HCT116 (cell line): ENCODE measurements around the gene XRCC3. TPM values are rescaled to one million over a fixed set of nuclear protein-coding genes. Genes with fewer than 3 reads are reported as not detected.

Source experiments
- ATAC-seq: fragments of 200-7000 bp; cut with Tn5 transposase; 2 replicates; pipeline ENCODE4 v1.9.1; 2020; ENCODE audit warnings: mild to moderate bottlenecking, moderate library complexity
- BruUV-seq: library from RNA; stranded (reverse); fragments of 400-500 nt; replicated peaks from 2 replicates; lab custom pipeline; 2021; lab: Mats Ljungman, UMichigan
- CTCF ChIA-PET: fragments of 300-600 bp; sonication (Branson Sonifier 250); formaldehyde crosslinking; loops from one replicate; lab custom pipeline; 2021; ENCODE audit warnings: antibody characterized with exemption; lab: Charles Lee
- POLR2A ChIA-PET: fragments of 300-600, 350-600 bp; sonication (Branson Sonifier 250); formaldehyde crosslinking; loops from one replicate; lab custom pipeline; 2021; ENCODE audit warnings: antibody characterized with exemption; lab: Charles Lee
- RAD21 ChIA-PET, 2 experiments: fragments of 300-600 bp; sonication (Branson Sonifier 250); formaldehyde crosslinking; loops; one replicate each; lab custom pipeline; 2023; ENCODE audit warnings: low total read pairs in 2 of 2; ENCODE audit not compliant: uncharacterized antibody in 2 of 2, unreplicated experiment in 2 of 2, low non-redundant PET in 1 of 2; lab: Charles Lee
- DNase-seq: peaks from one replicate; pipeline ENCODE4 v3.0.0-alpha.2; 2010; ENCODE audit warnings: low read depth, low spot score
- H2AFZ ChIP-seq: fragments of 200-600 bp; shearing (Covaris generic), sonication (generic); 2 replicates; pipeline ENCODE4 v1.6.1; 2017; ENCODE audit warnings: low read depth, mixed run types, mixed read lengths, antibody characterized with exemption, low read length; ENCODE audit not compliant: poor library complexity, severe bottlenecking
- H3K27ac ChIP-seq: 2 replicates; pipeline ENCODE4 v1.5.1; 2012; ENCODE audit warnings: low read depth, low read length
- H3K27me3 ChIP-seq: fragments of 200-600 bp; sonication (generic); 2 replicates; pipeline ENCODE4 v1.6.1; 2016; ENCODE audit warnings: mixed run types, low read length, mixed read lengths; ENCODE audit not compliant: insufficient read depth
- H3K36me3 ChIP-seq, 2 experiments: fragments of 200-500 bp in 1 of 2; fragments of 200-600 bp in 1 of 2; sonication (Bioruptor generic) in 1 of 2; sonication (generic) in 1 of 2; 2 replicates each; pipeline versions ENCODE4 v1.5.1 to v1.6.1; 2014 to 2016; ENCODE audit warnings: low read length in 2 of 2, inconsistent platforms in 1 of 2, mixed read lengths in 1 of 2, mixed run types in 1 of 2; ENCODE audit not compliant: insufficient read depth in 2 of 2, control insufficient read depth in 1 of 2
- H3K4me1 ChIP-seq, 2 experiments: fragments of 200-600 bp in 1 of 2; sonication (generic) in 1 of 2; 2 replicates each; pipeline versions ENCODE4 v1.5.1 to v1.6.1; 2012 to 2017; ENCODE audit warnings: low read length in 2 of 2, inconsistent platforms in 1 of 2, mild to moderate bottlenecking in 1 of 2, mixed read lengths in 1 of 2, mixed run types in 1 of 2, moderate library complexity in 1 of 2; ENCODE audit not compliant: insufficient read depth in 2 of 2, control insufficient read depth in 1 of 2
- H3K4me2 ChIP-seq: fragments of 200-600 bp; sonication (generic); 2 replicates; pipeline ENCODE4 v1.6.1; 2017; ENCODE audit warnings: mixed run types, low read length, mixed read lengths
- H3K4me3 ChIP-seq, 2 experiments: fragments of 200-600 bp in 1 of 2; sonication (generic) in 1 of 2; replicated peaks in 1 of 2; 2 replicates each; pipeline ENCODE4 v1.5.1; 2011 to 2016; ENCODE audit warnings: low read length in 2 of 2, control low read depth in 1 of 2, low read depth in 1 of 2, mild to moderate bottlenecking in 1 of 2, mixed read lengths in 1 of 2, mixed run types in 1 of 2
- H3K79me2 ChIP-seq: fragments of 200-600 bp; sonication (generic); 2 replicates; pipeline ENCODE4 v1.6.1; 2017; ENCODE audit warnings: mild to moderate bottlenecking, mixed run types, low read length, moderate library complexity, mixed read lengths; ENCODE audit not compliant: insufficient read depth
- H3K9ac ChIP-seq: fragments of 200-600 bp; sonication (generic); 2 replicates; pipeline ENCODE4 v1.6.1; 2016; ENCODE audit warnings: low read length, mixed read lengths
- H3K9me2 ChIP-seq: fragments of 200-600 bp; sonication (generic), shearing (Covaris generic); 2 replicates; pipeline ENCODE4 v1.6.1; 2017; ENCODE audit warnings: mixed run types, mild to moderate bottlenecking, moderate library complexity; ENCODE audit not compliant: insufficient read depth
- H3K9me3 ChIP-seq, 2 experiments: fragments of 200-500 bp in 1 of 2; fragments of 200-600 bp in 1 of 2; sonication (Bioruptor generic) in 1 of 2; sonication (generic) in 1 of 2; 2 replicates each; pipeline ENCODE4 v1.6.1; 2014 to 2017; ENCODE audit warnings: low read length in 2 of 2, mixed read lengths in 2 of 2, inconsistent platforms in 1 of 2, low read depth in 1 of 2, mild to moderate bottlenecking in 1 of 2, mixed run types in 1 of 2, moderate library complexity in 1 of 2; ENCODE audit not compliant: control insufficient read depth in 1 of 2, insufficient read depth in 1 of 2
- H4K20me1 ChIP-seq: fragments of 200-600 bp; sonication (generic), shearing (Covaris generic); 2 replicates; pipeline ENCODE4 v1.6.1; 2017; ENCODE audit warnings: mixed run types, mild to moderate bottlenecking, moderate library complexity; ENCODE audit not compliant: insufficient read depth
- CEBPB ChIP-seq: IDR thresholded peaks from 2 replicates; pipeline ENCODE4 v1.6.1; 2012; ENCODE audit warnings: low read depth
- CTCF ChIP-seq, 3 experiments: fragments of 200-600 bp in 1 of 3; sonication (generic) in 1 of 3; IDR thresholded peaks in 2 of 3; conservative IDR thresholded peaks in 1 of 3; 2 replicates each; pipeline ENCODE4 v1.5.1; 2012 to 2017; ENCODE audit warnings: low read depth in 2 of 3, low read length in 2 of 3, antibody characterized with exemption in 1 of 3, borderline replicate concordance in 1 of 3, control low read depth in 1 of 3, mild to moderate bottlenecking in 1 of 3, mixed read lengths in 1 of 3, mixed run types in 1 of 3, moderate library complexity in 1 of 3; ENCODE audit not compliant: insufficient read depth in 1 of 3
- ELF1 ChIP-seq: IDR thresholded peaks from 2 replicates; pipeline ENCODE4 v1.6.1; 2012; ENCODE audit warnings: low read depth, borderline replicate concordance
- EZH2 ChIP-seq: fragments of 200-600 bp; sonication (generic); IDR thresholded peaks from 2 replicates; pipeline ENCODE4 v1.6.1; 2017; ENCODE audit warnings: antibody characterized with exemption, mixed run types
- JUND ChIP-seq: IDR thresholded peaks from 2 replicates; pipeline ENCODE4 v1.6.1; 2012
- MAX ChIP-seq: IDR thresholded peaks from 2 replicates; pipeline ENCODE4 v1.6.1; 2012
- POLR2A ChIP-seq: IDR thresholded peaks from 2 replicates; pipeline ENCODE4 v1.7.0; 2011; ENCODE audit warnings: borderline replicate concordance; ENCODE audit not compliant: insufficient read depth, insufficient read length; ENCODE audit errors: extremely low read depth
- POLR2AphosphoS5 ChIP-seq: IDR thresholded peaks from 2 replicates; pipeline ENCODE4 v1.6.1; 2011; ENCODE audit warnings: mild to moderate bottlenecking, low read depth, low read length, moderate library complexity
- RAD21 ChIP-seq: IDR thresholded peaks from 2 replicates; pipeline ENCODE4 v1.6.1; 2012; ENCODE audit warnings: low read depth, mild to moderate bottlenecking
- REST ChIP-seq: IDR thresholded peaks from 2 replicates; pipeline ENCODE4 v1.6.1; 2012; ENCODE audit warnings: low read depth
- SIN3A ChIP-seq: IDR thresholded peaks from 2 replicates; pipeline ENCODE4 v1.6.1; 2012; ENCODE audit warnings: low read depth
- SP1 ChIP-seq: IDR thresholded peaks from 2 replicates; pipeline ENCODE4 v1.6.1; 2012; ENCODE audit warnings: low read depth
- SRF ChIP-seq: IDR thresholded peaks from 2 replicates; pipeline ENCODE4 v1.6.1; 2012; ENCODE audit warnings: low read depth
- TCF7L2 ChIP-seq: IDR thresholded peaks from 2 replicates; pipeline ENCODE4 v1.7.0; 2011; ENCODE audit warnings: borderline replicate concordance, inconsistent platforms; ENCODE audit not compliant: insufficient read depth, insufficient read length; ENCODE audit errors: extremely low read depth
- YY1 ChIP-seq: IDR thresholded peaks from 2 replicates; pipeline ENCODE4 v1.6.1; 2011; ENCODE audit warnings: low read length, low read depth, moderate library complexity, mild to moderate bottlenecking; ENCODE audit not compliant: insufficient replicate concordance; ENCODE audit errors: extremely low read depth
- ZBTB33 ChIP-seq: IDR thresholded peaks from 2 replicates; pipeline ENCODE4 v1.6.1; 2011; ENCODE audit warnings: mild to moderate bottlenecking, low read length, moderate library complexity; ENCODE audit not compliant: insufficient replicate concordance; ENCODE audit errors: extremely low read depth
- ZFX ChIP-seq: fragments of 450-650 bp; IDR thresholded peaks from 2 replicates; pipeline ENCODE4 v1.6.1; 2017
- ZNF274 ChIP-seq: fragments of 200-500 bp; sonication (Bioruptor generic); IDR thresholded peaks from 2 replicates; pipeline ENCODE4 v1.6.1; 2014; ENCODE audit warnings: mild to moderate bottlenecking, low read depth, low read length, inconsistent platforms
- intact Hi-C: fragments of 100-400 bp; cut with micrococcal nuclease; formaldehyde crosslinking; loops from 2 replicates; pipeline ENCODE4 v1.10.0; 2022
- total RNA-seq: library from RNA; stranded (reverse); gene quantifications from one replicate; pipeline ENCODE4 v1.2.1, GENCODE V29; 2021; ENCODE audit not compliant: unreplicated experiment

Gene XRCC3
- total RNA-seq, 1 experiment from 2014 or later, result 48.7 TPM

- TF ChIP-seq ZBTB33 (no peak), CEBPB (no peak), MAX (no peak), POLR2AphosphoS5 (no peak), REST (no peak), YY1 (no peak), POLR2A (no peak), ZFX (no peak), JUND (no peak), SP1 (no peak), ELF1 (no peak), TCF7L2 (no peak), SRF (no peak), CTCF (IDR thresholded peaks at IDR 0.05 in 2 of 3, conservative IDR thresholded peaks at IDR 0.05 in 1 of 3; ENCODE audit: borderline replicate concordance in 1 of 3, insufficient read depth in 1 of 3, low read depth in 2 of 3, low read length in 2 of 3) (no peak), EZH2 (no peak), RAD21 (no peak), SIN3A (no peak), ZNF274 (no peak)
- TF ChIP-seq, all 23 proteins: peak for 0
- Histone ChIP-seq H3K27me3 (no peaks in the 10 kb centered on the region), H4K20me1 (no peaks in the 10 kb centered on the region), H3K9me3 (no peaks in the 10 kb centered on the region), H3K4me1 (peaks cover 15 to 23% of the 10 kb centered on the region in 2 experiments), H3K9ac (no peak overlapping the region), H3K4me2 (no peak overlapping the region), H3K79me2 (peaks cover 31% of the 10 kb centered on the region), H2AFZ (no peak overlapping the region), H3K9me2 (no peaks in the 10 kb centered on the region), H3K4me3 (no peak overlapping the region), H3K36me3 (peaks cover 0 to 9% of the 10 kb centered on the region in 2 experiments; a peak in 2 of 4 replicates), H3K27ac (no peak overlapping the region)
- no peak for DNase-seq
- CTCF ChIA-PET, result no interaction called here
- RAD21 ChIA-PET, result no interaction called here
- ATAC-seq, result no peak
- POLR2A ChIA-PET, result no interaction called here
- intact Hi-C loops, result no loop called here
- no TSS peak for BruUV-seq
Measured at GRCh38 chr14:103725739-103726395, 10.6 kb upstream of the XRCC3 start.
